ENCODE data around the gene PHF21A. TPM values are rescaled to one million over a fixed set of nuclear protein-coding genes. Genes with fewer than 3 reads are reported as not detected.

Gene PHF21A
- total RNA-seq, 1 experiment from 2014 or later: 8.2 TPM

GRCh38 chr11:46149826-46150225 lies 28.6 kb upstream of the PHF21A start:
- Histone ChIP-seq H3K4me2 (ENCODE audit: low read length) (no peak overlapping the region), H2AFZ (ENCODE audit: low read length) (no peak overlapping the region), H3F3A (ENCODE audit: low read length, unreplicated experiment) (no peaks in the 10 kb centered on the region), H3K79me2 (ENCODE audit: low read length) (no peaks in the 10 kb centered on the region), H3K27ac (ENCODE audit: low read length) (no peak overlapping the region), H3K9me3 (ENCODE audit: low read length) (no peaks in the 10 kb centered on the region), H4K20me1 (ENCODE audit: low read length) (no peaks in the 10 kb centered on the region), H3K4me3 (ENCODE audit: low read length) (no peak overlapping the region), H3K9ac (ENCODE audit: low read length) (no peak overlapping the region), H3K36me3 (ENCODE audit: low read depth, low read length) (no peaks in the 10 kb centered on the region), H3K27me3 (ENCODE audit: low read length) (no peaks in the 10 kb centered on the region), H3K4me1 (ENCODE audit: insufficient read depth, low read length) (no peaks in the 10 kb centered on the region), H3K9me2 (replicated peaks; ENCODE audit: low read length) (no peaks in the 10 kb centered on the region)
- ChIA-PET POLR2A (ENCODE audit: unreplicated experiment) (interaction anchor here (0.6 kb wide), 1 partner anchor 20 kb away, joined by 3 read pairs; no protein-coding TSS in a partner anchor), CTCF (no interaction called here)
- no TSS peak for BruUV-seq (replicated peaks)
- ATAC-seq: no peak
- no peak for DNase-seq
- intact Hi-C loops (cut with micrococcal nuclease): no loop called here
- TF ChIP-seq CTCF (conservative IDR thresholded peaks at IDR 0.05; ENCODE audit: low read depth, low read length): no peak
- no peak for TF ChIP-seq EZH2 (IDR thresholded peaks at IDR 0.05; ENCODE audit: low read length, unreplicated experiment)
- no peak for TF ChIP-seq EZH2phosphoT487 (IDR thresholded peaks at IDR 0.05; ENCODE audit: borderline replicate concordance, low read length)

DNA sequence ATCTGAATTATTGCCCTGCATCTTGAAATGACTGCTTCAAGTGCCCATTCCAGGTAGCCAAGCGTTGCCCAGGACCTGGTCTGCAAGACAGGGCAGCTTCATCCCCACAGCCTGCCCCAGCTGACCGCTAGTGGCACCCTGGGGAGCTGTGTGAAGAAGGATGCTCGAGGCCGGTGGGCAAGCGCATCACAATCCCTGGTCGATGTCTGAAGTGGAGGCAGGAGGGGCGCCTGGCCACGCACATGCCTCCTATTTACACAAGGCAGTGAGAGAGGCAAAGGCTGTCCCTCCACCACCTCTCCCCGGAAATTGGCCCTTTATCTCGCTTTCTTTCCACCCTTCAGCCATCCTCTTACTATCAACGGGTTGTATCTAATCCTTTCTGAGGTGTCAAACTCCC lies 28.1 kb upstream of the PHF21A start:
- Histone ChIP-seq H3K4me3 (ENCODE audit: low read length) (no peak overlapping the region), H2AFZ (ENCODE audit: low read length) (no peak overlapping the region), H3K4me2 (ENCODE audit: low read length) (no peak overlapping the region), H4K20me1 (ENCODE audit: low read length) (no peaks in the 10 kb centered on the region), H3F3A (ENCODE audit: low read length, unreplicated experiment) (no peaks in the 10 kb centered on the region), H3K4me1 (ENCODE audit: insufficient read depth, low read length) (no peaks in the 10 kb centered on the region), H3K36me3 (ENCODE audit: low read depth, low read length) (no peaks in the 10 kb centered on the region), H3K9me3 (ENCODE audit: low read length) (no peaks in the 10 kb centered on the region), H3K9me2 (replicated peaks; ENCODE audit: low read length) (no peaks in the 10 kb centered on the region), H3K79me2 (ENCODE audit: low read length) (no peaks in the 10 kb centered on the region), H3K9ac (ENCODE audit: low read length) (no peak overlapping the region), H3K27ac (ENCODE audit: low read length) (no peak overlapping the region), H3K27me3 (ENCODE audit: low read length) (no peaks in the 10 kb centered on the region)
- no peak for ATAC-seq
- no peak for TF ChIP-seq EZH2 (IDR thresholded peaks at IDR 0.05; ENCODE audit: low read length, unreplicated experiment)
- no peak for TF ChIP-seq EZH2phosphoT487 (IDR thresholded peaks at IDR 0.05; ENCODE audit: borderline replicate concordance, low read length)
- TF ChIP-seq CTCF (conservative IDR thresholded peaks at IDR 0.05; ENCODE audit: low read depth, low read length): no peak
- ChIA-PET CTCF (no interaction called here), POLR2A (ENCODE audit: unreplicated experiment) (no interaction called here)
- DNase-seq: no peak
- intact Hi-C loops (cut with micrococcal nuclease): no loop called here
- no TSS peak for BruUV-seq (replicated peaks)

GRCh38 chr11:46144741-46145140 lies 23.5 kb upstream of the PHF21A start:
- intact Hi-C loops (cut with micrococcal nuclease): no loop called here
- TF ChIP-seq EZH2phosphoT487 (IDR thresholded peaks at IDR 0.05; ENCODE audit: borderline replicate concordance, low read length): no peak
- TF ChIP-seq CTCF (conservative IDR thresholded peaks at IDR 0.05; ENCODE audit: low read depth, low read length): no peak
- no peak for TF ChIP-seq EZH2 (IDR thresholded peaks at IDR 0.05; ENCODE audit: low read length, unreplicated experiment)
- Histone ChIP-seq H3K9me3 (ENCODE audit: low read length) (no peaks in the 10 kb centered on the region), H3K4me2 (ENCODE audit: low read length) (no peak overlapping the region), H3K27ac (ENCODE audit: low read length) (no peak overlapping the region), H3K36me3 (ENCODE audit: low read depth, low read length) (no peaks in the 10 kb centered on the region), H3K4me3 (ENCODE audit: low read length) (no peak overlapping the region), H3K9ac (ENCODE audit: low read length) (no peak overlapping the region), H4K20me1 (ENCODE audit: low read length) (no peaks in the 10 kb centered on the region), H2AFZ (ENCODE audit: low read length) (no peak overlapping the region), H3K9me2 (replicated peaks; ENCODE audit: low read length) (no peaks in the 10 kb centered on the region), H3K79me2 (ENCODE audit: low read length) (no peaks in the 10 kb centered on the region), H3K4me1 (ENCODE audit: insufficient read depth, low read length) (no peaks in the 10 kb centered on the region), H3K27me3 (ENCODE audit: low read length) (no peaks in the 10 kb centered on the region), H3F3A (ENCODE audit: low read length, unreplicated experiment) (no peaks in the 10 kb centered on the region)
- ATAC-seq (no peak), DNase-seq (no peak)
- BruUV-seq (replicated peaks): no TSS peak
- ChIA-PET POLR2A (ENCODE audit: unreplicated experiment) (no interaction called here), CTCF (no interaction called here)
